HT1080 (cell line): Measurements from ENCODE around the gene IGF1R. TPM values are rescaled to one million over a fixed set of nuclear protein-coding genes. Genes with fewer than 3 reads are reported as not detected.
A peak's percentile ranks its signal among the peaks of the same experiment; 100 is the strongest.
"Not testable (repeated sequence)": the region's sequence is repeated elsewhere in the genome, so short reads cannot be mapped to it uniquely, and the experiment has no call there.

Experiments
- DNase-seq: peaks from one replicate; pipeline ENCODE4 v3.0.0-alpha.2; 2015; ENCODE audit warnings: low read depth
- polyA plus RNA-seq, 2 experiments: library from polyadenylated mRNA; depleted of rRNA; stranded (reverse); fragments of >200 nt; gene quantifications; 2 replicates each; pipeline ENCODE4 v1.2.3, GENCODE V29; 2015
- total RNA-seq: library from RNA; depleted of rRNA; stranded (reverse); fragments of >200 nt; shearing (Covaris generic); gene quantifications from 2 replicates; pipeline ENCODE4 v1.2.3, GENCODE V29; 2014; rRNA removed

The IGF1R gene
- 9.0 and 13.4 TPM in 2 replicates for total RNA-seq
- 10.1 and 13.0 TPM in 2 replicates for polyA plus RNA-seq (2015; cell fraction: cytosol; rRNA removed)
- 26.9 and 29.7 TPM in 2 replicates for polyA plus RNA-seq (2015; cell fraction: nucleus; rRNA removed)

GRCh38 chr15:98647774-98648653 lies at the start of gene IGF1R:
TSS of gene IGF1R (plus strand) at chr15:98648539. CDS start at chr15:98649582, 1,043 bp downstream.
- DNase-seq: peak; percentile 77

- DNase-seq: peak; percentile 32
Measured at GRCh38 chr15:98599909-98600691, 48.2 kb upstream of the IGF1R start.

GRCh38 chr15:98604983-98605382 lies 43.4 kb upstream of the IGF1R start:
- DNase-seq: no peak

GRCh38 chr15:98609144-98609852 lies 39.0 kb upstream of the IGF1R start:
- DNase-seq: peak; percentile 70

- DNase-seq: no peak
Measured at GRCh38 chr15:98610991-98611390, 37.3 kb upstream of the IGF1R start.

GRCh38 chr15:98611808-98612207 lies 36.5 kb upstream of the IGF1R start:
- no peak for DNase-seq

- DNase-seq: no peak
Measured at GRCh38 chr15:98612490-98613110, 35.7 kb upstream of the IGF1R start.

GRCh38 chr15:98614681-98615080 lies 33.7 kb upstream of the IGF1R start:
- no peak for DNase-seq

GRCh38 chr15:98616397-98616796 lies 31.9 kb upstream of the IGF1R start:
- DNase-seq: no peak

GRCh38 chr15:98617328-98617980 lies 30.9 kb upstream of the IGF1R start:
- DNase-seq: no peak

GRCh38 chr15:98618576-98618975 lies 29.8 kb upstream of the IGF1R start:
- DNase-seq: not testable (repeated sequence)

- no peak for DNase-seq
Measured at GRCh38 chr15:98620020-98620419, 28.3 kb upstream of the IGF1R start.

- DNase-seq: no peak
Measured at GRCh38 chr15:98621021-98621420, 27.3 kb upstream of the IGF1R start.

- DNase-seq: no peak
Measured at GRCh38 chr15:98625614-98626013, 22.7 kb upstream of the IGF1R start.

- DNase-seq: no peak
Measured at GRCh38 chr15:98626153-98626552, 22.2 kb upstream of the IGF1R start.

- no peak for DNase-seq
Measured at GRCh38 chr15:98628216-98628615, 20.1 kb upstream of the IGF1R start.

- no peak for DNase-seq
Measured at GRCh38 chr15:98635848-98636247, 12.5 kb upstream of the IGF1R start.

GRCh38 chr15:98643115-98643514 lies 5.2 kb upstream of the IGF1R start:
- no peak for DNase-seq

GRCh38 chr15:98646546-98647025 lies 1.8 kb upstream of the IGF1R start:
- no peak for DNase-seq
